ENCODE data around the gene PLCL1.

The PLCL1 gene

DNA sequence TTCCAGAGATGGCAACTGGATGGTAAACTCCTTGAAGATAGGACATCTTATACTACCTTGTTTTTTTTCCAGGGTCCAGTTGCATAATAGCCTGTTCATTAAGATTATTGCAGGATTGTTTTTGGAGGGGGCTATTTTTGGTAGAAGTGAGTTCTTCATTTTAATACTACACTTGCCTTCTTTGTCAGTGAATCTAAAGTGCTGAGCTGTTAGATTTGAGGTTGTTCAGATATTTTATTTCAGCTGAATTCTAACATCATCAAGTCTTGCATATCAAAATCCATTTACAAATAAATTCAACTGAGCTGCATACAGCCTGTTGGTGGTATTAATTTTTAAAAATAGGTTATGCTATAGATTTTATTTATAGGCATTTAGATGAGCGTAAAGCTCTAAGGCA lies 72.1 kb downstream of the PLCL1 start:
- no peak for TF ChIP-seq ZNF274 (IDR thresholded peaks at IDR 0.05; ENCODE audit: low read depth, low read length)
- H3K4me3 ChIP-seq (ENCODE audit: low read length): no peak overlapping the region

DNA sequence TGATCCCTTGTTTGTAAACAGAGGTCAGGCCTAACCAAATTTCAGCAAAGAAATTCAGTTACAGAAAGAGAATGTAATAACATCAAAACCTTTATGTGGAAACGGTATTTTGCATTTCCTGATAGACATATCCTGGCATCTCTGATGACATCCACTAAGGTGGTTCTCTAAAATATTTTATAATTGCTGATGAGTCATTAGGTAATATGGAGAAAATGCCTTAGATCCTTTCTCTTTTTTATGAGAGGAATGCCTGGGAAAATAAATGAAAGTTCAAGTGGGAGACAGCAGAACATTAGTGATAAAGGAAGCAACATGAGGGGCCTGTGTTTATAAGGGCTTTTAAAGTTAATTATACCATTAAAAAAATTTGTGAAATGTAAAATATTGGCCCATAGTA lies 72.6 kb downstream of the PLCL1 start:
- no peak overlapping the region for H3K4me3 ChIP-seq (ENCODE audit: low read length)
- TF ChIP-seq ZNF274 (IDR thresholded peaks at IDR 0.05; ENCODE audit: low read depth, low read length): no peak

DNA sequence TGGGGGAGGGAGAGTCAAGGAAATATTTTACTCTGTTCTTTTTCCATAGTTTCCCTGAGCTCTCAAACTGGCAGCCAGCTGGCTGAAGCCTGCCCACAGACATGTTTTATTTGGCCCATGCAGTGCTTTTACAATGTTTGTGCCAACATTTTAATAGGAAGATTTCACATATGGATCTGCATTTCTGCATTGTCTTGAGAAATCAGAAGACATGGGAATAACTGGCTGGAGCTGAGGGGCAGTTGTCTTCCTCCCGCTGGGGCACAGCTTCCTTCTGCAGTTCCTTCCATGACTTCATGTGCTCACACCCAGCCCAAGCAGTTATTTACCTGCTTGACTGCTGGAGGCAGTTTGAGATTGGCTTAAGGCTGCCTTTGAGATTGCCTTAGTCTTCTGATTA lies 74.4 kb downstream of the PLCL1 start:
- no peak overlapping the region for H3K4me3 ChIP-seq (ENCODE audit: low read length)
- no peak for TF ChIP-seq ZNF274 (IDR thresholded peaks at IDR 0.05; ENCODE audit: low read depth, low read length)

DNA sequence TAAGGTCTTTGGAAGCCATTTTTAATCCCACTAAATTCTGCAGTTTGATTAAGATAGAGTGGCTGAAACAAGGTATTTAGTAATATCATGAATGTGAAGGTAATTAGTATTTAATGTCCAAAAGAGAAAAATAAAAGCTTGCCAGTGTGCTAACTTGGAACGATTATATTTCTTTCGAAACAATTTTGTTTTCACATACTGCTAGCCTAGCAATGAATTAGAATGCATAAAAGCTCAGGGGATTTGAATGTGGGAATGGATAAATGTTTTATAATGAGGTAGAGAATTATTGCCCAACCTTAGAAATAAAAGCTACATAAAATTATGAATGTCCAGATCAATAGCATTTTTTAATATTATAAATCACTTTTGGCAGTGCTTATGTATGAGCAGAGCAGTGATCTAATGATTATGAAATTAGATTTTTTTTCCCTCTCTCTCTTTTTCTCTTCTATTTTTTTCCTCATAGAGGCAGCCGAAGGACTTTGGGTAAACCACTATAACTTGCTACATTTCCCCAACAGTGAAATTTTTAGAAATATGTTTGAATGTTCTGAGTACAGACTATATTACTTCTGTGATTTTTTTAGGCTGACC lies 75.5 kb downstream of the PLCL1 start:
- no peak for TF ChIP-seq ZNF274 (IDR thresholded peaks at IDR 0.05; ENCODE audit: low read depth, low read length)
- no peak overlapping the region for H3K4me3 ChIP-seq (ENCODE audit: low read length)

DNA sequence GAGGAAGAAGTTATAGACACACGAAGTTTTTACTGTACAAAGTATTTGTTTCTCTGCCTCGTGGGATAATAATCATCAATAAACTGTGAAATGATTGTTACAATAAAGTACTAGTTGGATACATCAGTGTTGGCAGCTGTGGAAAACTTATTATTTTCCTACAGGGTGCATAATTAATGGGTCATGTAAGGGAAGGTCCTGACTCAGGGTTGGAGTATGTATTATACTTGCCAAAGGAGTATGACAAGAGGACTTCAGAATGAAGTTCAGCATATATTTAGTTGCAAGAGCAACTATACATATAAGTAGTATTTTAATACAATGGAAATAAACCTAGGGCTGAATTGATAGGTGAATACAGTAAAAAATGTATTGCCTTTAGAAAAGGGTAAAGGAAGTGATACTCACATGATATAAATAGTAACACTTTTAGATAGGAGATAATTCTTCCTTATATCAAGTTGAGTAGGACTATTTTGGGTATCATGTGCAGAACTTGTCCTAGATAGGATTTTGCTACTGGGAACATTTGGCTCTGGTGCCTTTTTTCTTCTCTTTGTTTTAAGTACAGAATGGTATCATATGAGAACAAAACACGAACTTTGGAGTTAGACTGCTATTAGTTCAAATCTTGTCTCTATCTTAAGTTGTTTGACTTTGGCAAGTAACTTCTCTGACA lies 79.1 kb downstream of the PLCL1 start:
- no peak for TF ChIP-seq ZNF274 (IDR thresholded peaks at IDR 0.05; ENCODE audit: low read depth, low read length)
- H3K4me3 ChIP-seq (ENCODE audit: low read length): no peak overlapping the region

DNA sequence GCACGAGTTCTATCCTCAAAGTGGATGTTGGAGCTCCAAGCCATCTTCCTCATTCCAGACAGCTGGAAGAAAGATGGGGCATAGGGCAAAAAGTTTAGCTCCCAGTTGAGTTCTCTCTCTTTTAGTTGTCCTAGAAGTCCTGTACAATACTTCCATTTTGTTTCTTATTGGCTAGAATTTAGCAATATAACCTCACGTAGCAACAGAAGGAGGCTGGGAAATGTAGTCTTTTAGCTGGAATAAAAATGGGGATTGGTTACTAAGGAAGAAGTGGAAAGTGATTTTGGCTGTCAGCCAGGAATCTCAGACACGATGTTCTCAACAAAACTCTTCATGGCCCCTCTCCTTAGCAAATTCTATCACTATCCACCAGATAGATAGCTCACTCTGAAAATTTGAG lies 79.9 kb downstream of the PLCL1 start:
- no peak overlapping the region for H3K4me3 ChIP-seq (ENCODE audit: low read length)
- no peak for TF ChIP-seq ZNF274 (IDR thresholded peaks at IDR 0.05; ENCODE audit: low read depth, low read length)

DNA sequence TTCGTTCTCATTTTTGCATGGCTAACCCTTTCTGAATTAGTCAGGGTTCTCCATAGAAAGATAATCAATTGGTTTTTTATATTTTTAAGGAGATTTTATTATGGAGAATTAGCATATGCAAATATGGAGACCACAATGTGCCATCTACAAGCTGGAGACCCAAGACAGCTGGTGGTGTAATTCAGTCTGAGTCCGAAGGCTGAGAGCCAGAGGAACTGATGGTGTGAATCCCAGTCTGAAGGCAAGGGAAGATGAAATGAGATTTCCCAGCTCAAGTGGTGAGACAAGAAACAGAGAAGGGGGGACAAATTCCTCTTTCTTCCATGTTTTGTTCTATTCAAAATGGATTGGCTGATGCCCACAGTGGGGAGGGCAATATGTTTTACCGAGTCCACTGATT lies 80.7 kb downstream of the PLCL1 start:
- TF ChIP-seq ZNF274 (IDR thresholded peaks at IDR 0.05; ENCODE audit: low read depth, low read length): no peak
- H3K4me3 ChIP-seq (ENCODE audit: low read length): no peak overlapping the region

DNA sequence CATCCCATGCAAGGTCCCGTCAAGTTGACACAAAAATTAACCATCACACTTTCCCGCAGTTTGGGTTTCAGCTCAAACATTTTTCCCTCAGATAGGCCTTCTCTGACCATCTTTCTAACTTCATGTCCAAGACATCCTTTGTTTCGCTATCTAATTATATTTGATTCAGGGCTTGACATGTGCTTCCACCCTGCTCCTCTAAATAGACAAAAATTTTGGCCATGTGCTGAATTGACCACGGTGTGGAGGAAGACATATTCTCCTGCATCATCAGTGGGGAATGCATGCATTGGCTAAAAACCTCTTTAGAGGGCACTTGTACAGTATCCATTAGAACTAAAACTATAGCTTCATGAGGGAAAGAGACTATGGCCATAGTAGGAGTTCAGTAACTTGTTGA lies 81.2 kb downstream of the PLCL1 start:
- TF ChIP-seq ZNF274 (IDR thresholded peaks at IDR 0.05; ENCODE audit: low read depth, low read length): no peak
- no peak overlapping the region for H3K4me3 ChIP-seq (ENCODE audit: low read length)

DNA sequence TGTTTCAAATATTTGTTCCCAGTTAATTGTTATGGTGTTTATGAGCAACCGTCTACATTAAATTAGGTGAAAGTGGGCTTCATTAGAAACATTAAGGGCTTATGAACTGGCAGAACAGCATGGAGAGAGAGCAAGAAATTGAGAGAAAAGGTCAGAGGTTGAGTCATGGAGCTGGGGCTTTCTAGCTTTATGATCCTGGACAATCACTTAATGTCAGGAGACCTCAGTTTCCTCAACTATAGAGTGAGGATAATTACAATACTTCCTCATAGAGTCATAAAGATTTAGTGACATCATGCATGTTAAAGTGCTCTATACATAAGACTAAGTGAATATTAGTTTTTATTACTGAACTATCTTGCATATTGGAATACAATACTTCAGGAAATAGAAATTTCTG lies 83.9 kb downstream of the PLCL1 start:
- TF ChIP-seq ZNF274 (IDR thresholded peaks at IDR 0.05; ENCODE audit: low read depth, low read length): no peak

DNA sequence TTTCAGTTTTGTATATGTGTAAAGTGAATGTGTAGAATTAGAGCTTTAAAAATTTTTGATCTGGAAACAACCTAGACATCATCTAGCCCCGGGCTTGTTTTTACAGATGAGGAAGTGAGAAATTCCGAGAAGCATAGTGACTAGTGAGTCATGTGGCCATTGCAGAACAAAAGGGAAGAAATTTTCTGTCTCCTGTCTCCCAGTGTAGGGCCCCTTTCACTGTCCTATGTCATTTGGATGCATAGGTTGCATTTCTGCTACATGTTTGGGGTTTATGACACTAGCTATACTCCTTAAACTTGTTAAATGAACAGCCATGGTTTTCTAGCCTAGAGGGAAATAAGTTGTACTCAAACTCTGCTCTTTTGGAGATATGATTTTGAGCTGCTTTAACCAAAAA lies 84.6 kb downstream of the PLCL1 start:
- no peak overlapping the region for H3K4me3 ChIP-seq (ENCODE audit: low read length)
- no peak for TF ChIP-seq ZNF274 (IDR thresholded peaks at IDR 0.05; ENCODE audit: low read depth, low read length)

More for the DNA sequence above, 83.9 kb downstream of the PLCL1 start:
- H3K4me3 ChIP-seq (ENCODE audit: low read length): no peak overlapping the region

DNA sequence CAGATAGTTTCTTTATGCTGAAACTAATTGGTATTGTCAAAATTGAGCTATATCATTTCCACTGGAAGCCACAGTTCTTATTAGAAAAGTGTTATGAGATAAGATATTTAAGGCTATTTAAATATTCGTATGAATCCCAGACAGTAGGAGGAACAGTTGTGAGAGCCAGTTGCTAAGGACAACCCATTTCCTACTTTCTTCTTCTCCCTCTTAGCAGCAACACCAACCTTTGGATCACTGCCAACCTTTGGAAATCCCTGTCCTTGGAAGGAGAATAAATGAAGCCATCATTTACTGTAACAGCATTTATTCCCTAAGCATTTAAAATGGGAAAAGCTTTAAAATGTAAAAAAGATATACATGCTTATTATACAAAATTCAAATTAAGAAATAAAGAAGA lies 85.8 kb downstream of the PLCL1 start:
- H3K4me3 ChIP-seq (ENCODE audit: low read length): no peak overlapping the region
- no peak for TF ChIP-seq ZNF274 (IDR thresholded peaks at IDR 0.05; ENCODE audit: low read depth, low read length)

DNA sequence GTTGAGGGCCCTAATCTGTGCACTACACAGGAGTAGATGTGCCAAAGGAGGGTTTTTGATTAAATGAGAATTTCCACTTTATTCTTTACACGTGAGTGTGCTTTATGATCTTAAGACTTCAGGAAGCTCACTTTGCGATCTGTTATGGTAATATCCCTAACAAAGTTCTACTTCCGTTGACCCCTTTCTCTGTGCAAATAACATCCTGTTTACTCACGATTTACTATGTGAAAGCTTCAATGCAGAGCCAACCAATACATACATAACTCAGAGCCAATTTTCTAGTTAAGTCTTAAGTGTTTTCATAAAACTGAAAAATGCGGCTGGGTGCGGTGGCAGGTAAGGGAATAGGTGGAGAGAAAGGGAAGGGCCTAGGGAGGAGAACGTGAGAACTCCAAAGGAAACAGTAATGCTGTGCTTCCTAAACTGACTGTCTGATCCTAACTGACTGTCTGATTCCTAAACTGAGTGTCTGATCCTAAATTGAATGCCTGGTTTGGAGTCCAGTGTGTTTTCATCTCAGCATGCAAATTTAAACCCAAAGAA lies 87.6 kb downstream of the PLCL1 start:
- no peak overlapping the region for H3K4me3 ChIP-seq (ENCODE audit: low read length)
- no peak for TF ChIP-seq ZNF274 (IDR thresholded peaks at IDR 0.05; ENCODE audit: low read depth, low read length)

DNA sequence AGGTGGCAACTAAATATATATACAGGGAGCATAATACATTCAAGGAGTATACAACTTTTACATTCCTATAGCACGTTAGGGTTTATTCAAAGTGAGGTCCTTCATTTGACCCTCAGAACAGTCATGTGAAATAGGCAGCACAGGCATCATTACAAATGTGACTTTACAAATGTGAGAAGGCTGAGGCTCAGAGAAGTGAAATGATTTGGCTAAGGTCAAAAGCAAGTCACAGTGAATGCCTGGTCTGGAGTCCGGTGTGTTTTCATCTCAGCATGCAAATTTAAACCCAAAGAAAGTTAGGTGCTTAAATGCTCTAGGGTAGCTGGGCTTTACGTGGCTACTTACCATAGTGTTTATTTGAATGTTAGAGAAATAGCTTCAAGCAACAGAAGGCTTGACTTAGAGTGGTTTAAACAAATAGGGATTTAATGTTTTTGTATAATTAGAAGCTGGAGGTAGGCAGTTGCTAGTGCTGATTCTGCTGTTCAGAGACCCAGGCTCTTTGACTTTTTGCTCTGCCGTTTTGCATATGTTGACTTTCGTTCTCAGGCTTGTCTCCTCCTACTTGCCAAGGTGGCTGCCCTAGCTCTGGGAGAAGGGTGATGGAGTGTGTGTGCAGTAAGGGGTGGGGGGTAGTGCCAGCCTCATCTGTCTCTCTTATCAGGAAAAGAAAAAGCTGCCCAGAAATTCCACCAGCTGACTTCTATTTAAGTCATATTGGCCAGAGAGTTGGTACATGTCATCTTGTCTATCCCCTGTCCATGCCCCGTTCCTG lies 89.2 kb downstream of the PLCL1 start:
- H3K4me3 ChIP-seq (ENCODE audit: low read length): no peak overlapping the region

DNA sequence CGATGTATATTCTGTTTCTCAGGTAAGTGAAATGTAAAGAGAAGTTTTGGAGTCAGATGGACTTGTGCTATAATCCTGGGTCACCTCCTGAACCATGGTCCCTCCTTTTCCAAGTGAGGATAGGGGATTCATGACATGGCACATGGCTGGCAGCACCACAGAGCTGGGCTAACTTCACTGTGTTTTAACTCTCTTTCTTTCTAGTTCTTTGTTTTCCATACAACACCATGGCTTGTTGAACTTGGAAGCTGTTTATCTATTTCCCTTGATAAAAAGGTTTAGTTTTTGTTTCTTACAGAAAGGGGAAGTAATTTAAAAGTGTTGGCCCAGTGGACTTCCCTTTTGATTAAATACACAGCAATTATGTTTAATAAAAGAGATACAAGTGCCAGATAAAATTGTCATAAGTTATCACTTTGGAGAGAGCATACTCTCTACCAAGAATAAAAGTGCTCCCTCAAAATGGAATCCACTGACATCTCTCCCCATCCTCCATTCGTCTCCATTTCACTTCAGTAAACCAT lies 90.4 kb downstream of the PLCL1 start:
- TF ChIP-seq ZNF274 (IDR thresholded peaks at IDR 0.05; ENCODE audit: low read depth, low read length): no peak
- H3K4me3 ChIP-seq (ENCODE audit: low read length): no peak overlapping the region

More for the DNA sequence above, 89.2 kb downstream of the PLCL1 start:
- no peak for TF ChIP-seq ZNF274 (IDR thresholded peaks at IDR 0.05; ENCODE audit: low read depth, low read length)

All from GM08714 (cell line).